Fibroblast of villous mesenchyme (primary cell): ENCODE results near the gene APMAP. TPM values are rescaled to one million over a fixed set of nuclear protein-coding genes. Genes with fewer than 3 reads are reported as not detected.

Experiments used
- DNase-seq: peaks from one replicate; pipeline ENCODE4 v3.0.0-alpha.2; 2010; ENCODE audit warnings: low read depth
- H3K4me3 ChIP-seq: 2 replicates; pipeline ENCODE4 v1.5.1; 2011; ENCODE audit warnings: low read depth, mild to moderate bottlenecking, low read length
- CTCF ChIP-seq: IDR thresholded peaks from 2 replicates; pipeline ENCODE4 v1.5.1; 2012; ENCODE audit warnings: low read depth, mild to moderate bottlenecking, low read length; ENCODE audit not compliant: insufficient read depth
- total RNA-seq: library from RNA; depleted of rRNA; stranded (reverse); fragments of >200 nt; gene quantifications from 2 replicates; pipeline ENCODE4 v1.2.3, GENCODE V29; 2012

The APMAP gene
- total RNA-seq, 1 donor, result 81.2 TPM

- TF ChIP-seq CTCF, result no peak
- no peak overlapping the region for H3K4me3 ChIP-seq
- no peak for DNase-seq
Measured at GRCh38 chr20:24977336-24977735, 15.2 kb downstream of the APMAP start.

- no peak overlapping the region for H3K4me3 ChIP-seq
- TF ChIP-seq CTCF, result no peak
- DNase-seq, result no peak
Measured at GRCh38 chr20:24972341-24972740, 20.2 kb downstream of the APMAP start.

GRCh38 chr20:24971376-24972101 lies 21.0 kb downstream of the APMAP start:
- no peak overlapping the region for H3K4me3 ChIP-seq
- no peak for TF ChIP-seq CTCF
- DNase-seq, result no peak

- DNase-seq, result no peak
- no peak overlapping the region for H3K4me3 ChIP-seq
- TF ChIP-seq CTCF, result no peak
Measured at GRCh38 chr20:24970754-24971153, 21.8 kb downstream of the APMAP start.

GRCh38 chr20:24970030-24970553 lies 22.5 kb downstream of the APMAP start:
- H3K4me3 ChIP-seq, result no peak overlapping the region
- DNase-seq, result no peak
- no peak for TF ChIP-seq CTCF

- TF ChIP-seq CTCF, result no peak
Measured at GRCh38 chr20:24969186-24970029, 23.1 kb downstream of the APMAP start.

More at GRCh38 chr20:24969186-24970029, 23.1 kb downstream of the APMAP start:
- H3K4me3 ChIP-seq, result no peak overlapping the region
- no peak for DNase-seq
